ACHN (cell line): Measurements from ENCODE around the gene SPANXN5.
"Not testable (repeated sequence)": the region's sequence is repeated elsewhere in the genome, so short reads cannot be mapped to it uniquely, and the experiment has no call there.

Experiments used
- DNase-seq: peaks from one replicate; pipeline ENCODE4 v3.0.0-alpha.2; 2015
- in situ Hi-C: cut with HindIII; loops from 2 replicates; pipeline ENCODE4 v1.10.0; 2017; ENCODE audit warnings: low sequenced_read_pairs, low pct_ligation_motif_present, low pct_unique_long_range_greater_than_20kb

SPANXN5 gene, protein sequence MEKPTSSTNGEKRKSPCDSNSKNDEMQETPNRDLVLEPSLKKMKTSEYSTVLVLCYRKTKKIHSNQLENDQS

DNA sequence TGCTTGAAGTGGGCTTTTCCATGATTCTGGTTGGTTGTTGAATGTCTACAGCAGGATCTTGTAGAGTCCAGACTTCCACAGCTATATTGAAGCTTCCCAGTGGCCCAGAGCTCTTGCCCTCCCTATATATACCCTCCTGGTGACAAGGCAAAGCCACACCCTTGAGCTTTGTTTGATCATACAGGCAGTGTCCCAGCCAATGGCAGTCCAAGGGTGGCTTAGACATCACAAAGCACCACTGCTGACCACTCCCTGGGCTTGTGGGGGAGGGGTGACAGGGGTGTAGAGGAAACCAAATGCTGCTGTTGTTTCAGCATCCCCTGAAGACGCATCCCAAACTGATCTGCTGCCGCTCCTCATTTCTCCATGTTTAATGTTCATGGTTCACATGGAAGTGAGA is at the start of gene SPANXN5:
SPANXN5 (minus strand) TSS at position 101 of the 400 bp plus-strand sequence; CDS start at position 22, 79 bp downstream.
- DNase-seq, in situ Hi-C loops: not testable (repeated sequence)

DNA sequence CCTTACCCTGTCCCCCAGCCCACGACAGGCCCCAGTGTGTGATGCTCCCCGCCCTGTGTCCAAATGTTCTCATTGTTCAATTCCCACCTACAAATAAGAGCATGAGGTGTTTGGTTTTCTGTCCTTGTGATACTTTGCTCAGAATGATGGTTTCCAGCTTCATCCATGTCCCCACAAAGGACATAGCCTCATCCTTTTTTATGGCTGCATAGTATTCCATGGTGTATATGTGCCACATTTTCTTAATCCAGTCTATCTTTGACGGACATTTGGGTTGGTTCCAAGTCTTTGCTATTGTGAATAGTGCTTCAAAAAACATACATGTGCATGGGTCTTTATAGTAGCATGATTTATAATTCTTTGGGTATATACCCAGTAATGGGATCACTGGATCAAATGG is 46.4 kb upstream of the SPANXN5 start:
- in situ Hi-C loops, DNase-seq: not testable (repeated sequence)

DNA sequence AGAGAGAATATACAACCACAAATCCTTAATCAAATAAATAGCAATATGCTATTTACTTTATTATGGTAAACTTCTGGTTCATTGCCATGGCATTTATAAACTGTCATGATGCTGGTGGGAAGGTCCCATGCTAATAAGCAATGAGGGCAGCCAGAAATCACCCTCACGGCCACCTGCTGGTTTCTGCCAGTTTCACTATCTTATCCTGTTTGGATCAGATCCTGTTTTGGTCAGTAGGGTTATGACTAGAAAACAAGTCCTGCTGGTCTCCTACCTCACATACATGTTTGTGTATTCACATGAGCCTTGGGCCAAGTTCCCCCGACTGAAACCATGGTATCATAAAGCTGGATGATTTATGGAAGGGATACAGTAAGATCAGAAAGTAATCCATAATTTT is 41.9 kb upstream of the SPANXN5 start:
- in situ Hi-C loops = no loop called here
- no peak for DNase-seq

DNA sequence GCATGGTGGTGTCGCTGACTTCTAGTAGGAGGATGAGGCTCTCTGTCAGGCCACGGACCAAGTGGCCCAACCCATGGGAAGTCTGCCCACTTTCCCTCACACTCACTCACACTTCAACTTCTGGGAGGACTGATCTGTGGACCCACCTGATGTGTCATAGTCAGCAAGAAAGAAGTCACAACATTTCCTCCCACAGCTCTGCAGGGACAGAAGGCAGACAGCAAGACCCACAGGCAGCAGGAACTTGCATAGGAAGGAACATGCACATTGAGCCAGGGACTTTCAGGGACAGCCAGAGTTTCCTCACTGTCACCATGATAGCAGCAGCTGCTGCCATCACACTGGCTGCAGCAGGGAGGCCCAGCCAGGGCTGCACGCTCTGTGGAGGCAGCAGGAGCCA is 33.3 kb upstream of the SPANXN5 start:
- no peak for DNase-seq
- in situ Hi-C loops = no loop called here

DNA sequence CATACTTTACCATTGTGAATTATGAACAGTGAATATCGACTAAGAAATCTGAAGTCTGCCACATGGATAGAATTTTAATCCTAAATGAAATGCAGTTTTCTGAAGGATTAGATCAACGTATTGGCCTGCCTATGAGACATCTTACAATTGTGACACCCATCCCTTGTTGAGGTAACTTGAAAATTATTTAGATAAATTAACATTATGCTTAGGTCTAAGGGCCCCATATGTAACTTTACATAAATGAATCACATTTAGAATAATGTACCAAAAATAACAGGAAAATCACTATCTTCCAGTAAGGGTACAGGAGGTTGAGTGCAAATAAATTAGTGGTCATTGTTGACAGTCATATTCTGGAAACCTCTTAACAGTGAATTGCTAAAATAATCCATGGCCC is 27.4 kb upstream of the SPANXN5 start:
- no peak for DNase-seq
- in situ Hi-C loops = no loop called here

DNA sequence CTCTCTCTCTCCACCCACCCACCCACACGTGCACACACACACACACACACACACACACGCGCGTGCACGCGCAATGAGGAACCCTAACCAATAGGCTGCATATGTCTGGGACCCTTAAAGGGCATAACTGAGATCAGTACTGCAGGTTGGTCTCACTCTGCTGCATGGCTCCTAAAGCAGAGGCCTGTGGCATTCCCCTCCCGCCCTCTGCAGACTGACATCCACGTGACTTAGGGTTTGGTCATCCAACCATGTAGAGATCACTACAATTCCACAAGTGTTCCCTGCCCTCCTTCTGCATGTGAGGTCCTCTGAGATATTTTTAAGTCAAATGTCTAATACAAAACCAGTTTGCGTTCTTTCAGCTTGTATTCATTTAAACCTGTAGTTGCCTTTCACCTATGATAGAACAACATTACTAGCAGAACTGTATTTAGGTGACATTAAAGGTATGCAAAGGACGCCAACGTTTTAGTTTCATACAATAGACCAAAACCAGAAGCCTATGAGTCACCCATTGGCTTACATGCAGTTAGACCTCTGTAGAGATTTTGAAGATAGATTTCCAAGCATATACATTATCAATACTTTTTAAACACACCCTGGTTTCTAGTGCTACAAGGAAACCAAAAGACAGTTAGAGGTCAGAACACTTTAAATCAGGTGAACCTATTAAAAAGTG is 24.0 kb upstream of the SPANXN5 start:
- DNase-seq = no peak
- in situ Hi-C loops = no loop called here

DNA sequence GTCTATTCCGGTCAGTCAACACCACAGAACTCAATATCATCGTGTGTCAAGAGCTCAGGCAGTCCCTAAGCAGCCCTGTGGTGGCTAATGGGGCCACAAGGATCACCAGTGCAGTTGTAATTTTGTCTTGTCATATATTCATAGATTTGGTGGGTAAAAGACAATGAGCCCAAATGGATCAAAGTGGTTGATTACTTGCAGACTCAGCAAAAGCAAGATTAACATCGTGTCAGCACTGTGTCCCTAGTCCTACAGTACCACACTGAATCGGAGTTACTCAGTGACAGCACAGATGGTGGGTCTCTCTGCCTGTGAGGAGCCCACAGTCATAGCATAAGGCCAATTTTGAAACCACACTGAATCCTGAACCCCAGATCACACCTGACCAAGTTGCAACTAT is 22.6 kb upstream of the SPANXN5 start:
- in situ Hi-C loops = no loop called here
- no peak for DNase-seq

DNA sequence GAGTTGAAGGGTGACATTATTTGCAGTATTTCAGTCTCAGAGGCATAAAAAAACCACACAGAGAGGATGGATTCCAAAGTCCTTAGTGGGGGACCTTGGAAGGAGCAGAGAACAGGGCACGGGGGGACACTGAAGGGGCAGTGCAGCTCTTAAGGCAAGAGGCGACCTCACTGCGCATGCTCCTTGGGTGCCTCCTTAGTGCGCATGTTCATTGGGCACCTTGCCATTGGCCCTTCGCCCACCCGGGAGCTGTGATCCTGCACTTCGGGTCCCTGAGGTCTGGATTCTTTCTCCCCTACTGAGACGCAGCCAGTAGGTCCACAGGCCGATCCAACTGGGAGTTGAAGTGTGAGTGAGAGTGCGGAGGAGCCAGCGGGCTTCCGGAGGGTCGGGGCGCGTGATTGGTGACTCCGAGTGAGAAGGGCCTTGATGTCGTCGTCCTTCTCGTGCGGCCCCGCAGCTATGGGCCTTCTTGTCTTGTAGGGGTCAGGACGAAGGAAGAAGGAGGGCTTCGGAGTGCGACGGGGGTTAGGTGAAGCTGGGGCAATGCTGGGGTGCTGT is 13.9 kb upstream of the SPANXN5 start, which contains the start of gene XAGE5:
XAGE5 (plus strand) TSS at position 223 of the 561 bp plus-strand sequence. CDS start 1,280 bp downstream, outside the sequence.
- in situ Hi-C loops = no loop called here
- DNase-seq = no peak

DNA sequence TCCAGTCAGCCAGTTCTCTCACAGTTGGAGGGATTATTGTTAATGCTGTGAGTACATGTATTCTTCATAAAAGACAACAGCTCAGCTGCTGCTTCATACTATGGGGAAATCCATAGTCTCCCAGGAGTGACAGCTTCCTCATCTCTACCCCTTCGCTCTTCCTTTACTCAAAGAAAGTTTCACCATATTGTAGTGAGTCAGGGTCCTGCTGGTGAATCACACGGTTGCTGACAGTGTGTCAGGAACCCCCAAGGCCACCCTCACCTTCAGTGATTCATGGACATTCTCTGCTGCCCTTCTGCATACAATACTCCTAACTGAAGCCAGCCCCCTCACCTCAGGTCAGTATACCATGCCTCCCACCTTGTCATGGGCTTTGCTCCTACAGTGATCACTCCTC is 7.6 kb upstream of the SPANXN5 start:
- in situ Hi-C loops, DNase-seq: not testable (repeated sequence)

DNA sequence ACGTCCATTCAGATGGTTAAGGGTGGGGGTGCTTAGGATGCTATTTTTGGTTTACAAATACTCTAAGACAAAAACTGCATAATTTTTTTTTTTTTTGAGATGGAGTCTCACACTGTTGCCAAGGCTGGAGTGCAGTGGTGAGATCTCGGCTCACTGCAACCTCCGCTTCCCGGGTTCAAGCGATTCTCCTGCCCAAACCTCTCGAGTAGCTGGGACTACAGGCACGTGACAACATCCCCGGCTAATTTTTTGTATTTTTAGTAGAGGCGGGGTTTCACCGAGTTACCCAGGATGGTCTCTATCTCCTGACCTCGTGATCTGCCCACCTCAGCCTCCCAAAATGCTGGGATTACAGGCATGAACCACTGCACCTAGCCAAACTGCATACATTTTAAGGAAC is 23.7 kb downstream of the SPANXN5 start:
- DNase-seq, in situ Hi-C loops: not testable (repeated sequence)

DNA sequence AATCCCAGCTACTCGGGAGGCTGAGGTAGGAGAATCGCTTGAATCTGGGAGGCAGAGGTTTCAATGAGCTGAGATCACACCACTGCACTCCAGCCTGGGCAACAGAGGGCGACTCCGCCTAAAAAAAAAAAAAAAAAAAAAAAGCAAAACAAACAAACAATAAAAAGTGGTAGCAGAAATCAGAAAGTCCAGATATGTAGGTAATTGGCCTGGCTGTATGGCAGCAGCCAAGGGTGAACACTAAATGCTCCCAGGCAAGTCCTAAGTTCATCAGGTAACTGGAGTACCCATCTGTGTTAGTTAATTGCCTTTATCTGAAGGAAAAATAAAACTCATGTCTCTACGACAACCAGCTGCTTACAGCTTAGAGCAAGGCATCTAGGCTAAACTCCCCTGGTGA is 31.2 kb downstream of the SPANXN5 start:
- DNase-seq, in situ Hi-C loops: not testable (repeated sequence)

DNA sequence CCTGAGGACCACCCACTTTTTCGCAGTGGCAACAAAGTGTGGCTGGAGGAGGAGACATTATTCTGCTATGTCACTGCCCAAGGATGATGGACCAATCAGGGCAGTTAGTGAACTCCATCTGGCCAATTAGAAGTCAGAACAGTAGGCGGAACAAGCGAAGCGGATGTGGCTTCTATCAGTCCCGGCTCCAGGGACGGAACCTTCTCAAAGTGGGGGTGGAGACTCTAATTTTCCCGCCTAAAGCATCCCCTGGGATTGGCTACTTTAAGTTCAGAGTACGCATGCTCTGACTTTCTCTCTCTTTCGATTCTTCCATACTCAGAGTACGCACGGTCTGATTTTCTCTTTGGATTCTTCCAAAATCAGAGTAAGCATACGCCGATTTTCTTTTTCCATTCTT is 46.3 kb downstream of the SPANXN5 start, which contains the start of gene SSX2B:
SSX2B (plus strand) TSS at position 301 of the 400 bp plus-strand sequence. CDS start 1,429 bp downstream, outside the sequence.
- in situ Hi-C loops, DNase-seq: not testable (repeated sequence)
